Neural cell (in vitro differentiated cells): ENCODE measurements around the gene SMO. TPM values are rescaled to one million over a fixed set of nuclear protein-coding genes. Genes with fewer than 3 reads are reported as not detected.

Experiments
- H2AFZ ChIP-seq: fragments of 200-600, 300-800 bp; sonication (generic), shearing (Covaris generic); 2 replicates; pipeline ENCODE4 v1.6.0; 2014; ENCODE audit warnings: low read depth, mild to moderate bottlenecking, antibody characterized with exemption, low read length, moderate library complexity
- H3F3A ChIP-seq: fragments of 200-600 bp; shearing (Covaris generic); 2 replicates; pipeline ENCODE4 v1.6.1; 2016; ENCODE audit warnings: mild to moderate bottlenecking, moderate library complexity, mixed read lengths, antibody characterized with exemption, low read length; ENCODE audit not compliant: insufficient read depth, poor library complexity, severe bottlenecking
- H3K27ac ChIP-seq: fragments of 200-600, 300-800 bp; sonication (generic), shearing (Covaris generic); 2 replicates; pipeline ENCODE4 v1.5.1; 2014; ENCODE audit warnings: mild to moderate bottlenecking, low read length, moderate library complexity
- H3K27me3 ChIP-seq: fragments of 300-800, 200-600 bp; sonication (generic), shearing (Covaris generic); 2 replicates; pipeline ENCODE4 v1.6.0; 2014; ENCODE audit warnings: mild to moderate bottlenecking, low read depth, low read length, moderate library complexity; ENCODE audit not compliant: insufficient read depth
- H3K36me3 ChIP-seq: fragments of 300-800, 200-600 bp; sonication (generic), shearing (Covaris generic); 2 replicates; pipeline ENCODE4 v1.5.1; 2014; ENCODE audit warnings: mild to moderate bottlenecking, antibody characterized with exemption, low read length, moderate library complexity; ENCODE audit not compliant: insufficient read depth
- H3K4me2 ChIP-seq: fragments of 300-800, 200-600 bp; sonication (generic), shearing (Covaris generic); 2 replicates; pipeline ENCODE4 v1.6.0; 2014; ENCODE audit warnings: mild to moderate bottlenecking, low read length
- H3K4me3 ChIP-seq: fragments of 300-800, 200-600 bp; sonication (generic), shearing (Covaris generic); 2 replicates; pipeline ENCODE4 v1.5.1; 2014; ENCODE audit warnings: mild to moderate bottlenecking, low read length, moderate library complexity
- H3K79me2 ChIP-seq: fragments of 200-600 bp; shearing (Covaris generic); replicated peaks from 2 replicates; pipeline ENCODE4 v1.6.0; 2014; ENCODE audit warnings: mild to moderate bottlenecking, low read length, moderate library complexity; ENCODE audit not compliant: insufficient read depth
- H3K9ac ChIP-seq: fragments of 300-800, 200-600 bp; sonication (generic), shearing (Covaris generic); 2 replicates; pipeline ENCODE4 v1.6.1; 2016; ENCODE audit warnings: mild to moderate bottlenecking, low read length, mixed read lengths
- H3K9me2 ChIP-seq: fragments of 200-600 bp; shearing (Covaris generic); 2 replicates; pipeline ENCODE4 v1.6.1; 2016; ENCODE audit warnings: mild to moderate bottlenecking, low read length, mixed read lengths; ENCODE audit not compliant: insufficient read depth
- H3K9me3 ChIP-seq: fragments of 200-600, 300-800 bp; sonication (generic), shearing (Covaris generic); 2 replicates; pipeline ENCODE4 v1.6.1; 2016; ENCODE audit warnings: mild to moderate bottlenecking, mixed run types, low read length, moderate library complexity, mixed read lengths
- H4K20me1 ChIP-seq: fragments of 200-600 bp; shearing (Covaris generic); 2 replicates; pipeline ENCODE4 v1.6.1; 2016; ENCODE audit warnings: mild to moderate bottlenecking, mixed run types; ENCODE audit not compliant: insufficient read depth
- EP300 ChIP-seq: fragments of 450-650 bp; conservative IDR thresholded peaks from 2 replicates; pipeline ENCODE4 v1.6.1; 2014; ENCODE audit warnings: antibody characterized with exemption, mild to moderate bottlenecking, moderate library complexity; ENCODE audit not compliant: poor library complexity, severe bottlenecking
- EZH2 ChIP-seq: fragments of 200-600, 300-800 bp; shearing (Covaris generic), sonication (generic); IDR thresholded peaks from 2 replicates; pipeline ENCODE4 v1.6.1; 2014; ENCODE audit warnings: antibody characterized with exemption, low read length, borderline replicate concordance, mild to moderate bottlenecking; ENCODE audit not compliant: insufficient read depth, poor library complexity, severe bottlenecking
- MXI1 ChIP-seq: fragments of 450-650 bp; conservative IDR thresholded peaks from 2 replicates; pipeline ENCODE4 v1.6.1; 2014; ENCODE audit warnings: antibody characterized with exemption, mild to moderate bottlenecking; ENCODE audit not compliant: poor library complexity, severe bottlenecking
- POLR2AphosphoS5 ChIP-seq: IDR thresholded peaks from 2 replicates; pipeline ENCODE4 v1.6.1; 2012
- RAD21 ChIP-seq: fragments of 450-650 bp; conservative IDR thresholded peaks from 2 replicates; pipeline ENCODE4 v1.6.1; 2014; ENCODE audit warnings: antibody characterized with exemption, mild to moderate bottlenecking, moderate library complexity
- SMC3 ChIP-seq: fragments of 450-650 bp; conservative IDR thresholded peaks from 2 replicates; pipeline ENCODE4 v1.6.1; 2014; ENCODE audit warnings: antibody characterized with exemption, mild to moderate bottlenecking, moderate library complexity; ENCODE audit not compliant: poor library complexity
- TAF1 ChIP-seq: IDR thresholded peaks from 2 replicates; pipeline ENCODE4 v1.6.1; 2012; ENCODE audit warnings: low read depth
- polyA plus RNA-seq: library from polyadenylated mRNA; depleted of rRNA; stranded (reverse); fragments of >200 nt; gene quantifications from 2 replicates; pipeline ENCODE4 v1.2.3, GENCODE V29; 2014
- TF ChIP-seq, protein P1 (sequence below): fragments of 450-650 bp; IDR thresholded peaks from 2 replicates; pipeline ENCODE4 v1.5.1; 2014; ENCODE audit warnings: antibody characterized with exemption, mild to moderate bottlenecking, moderate library complexity; ENCODE audit not compliant: poor library complexity, severe bottlenecking
- TF ChIP-seq, protein P2 (sequence below): IDR thresholded peaks from 2 replicates; pipeline ENCODE4 v1.6.1; 2012; ENCODE audit warnings: borderline replicate concordance

The SMO gene
- polyA plus RNA-seq, 1 donor from 2014 or later, result 8.8 TPM

DNA sequence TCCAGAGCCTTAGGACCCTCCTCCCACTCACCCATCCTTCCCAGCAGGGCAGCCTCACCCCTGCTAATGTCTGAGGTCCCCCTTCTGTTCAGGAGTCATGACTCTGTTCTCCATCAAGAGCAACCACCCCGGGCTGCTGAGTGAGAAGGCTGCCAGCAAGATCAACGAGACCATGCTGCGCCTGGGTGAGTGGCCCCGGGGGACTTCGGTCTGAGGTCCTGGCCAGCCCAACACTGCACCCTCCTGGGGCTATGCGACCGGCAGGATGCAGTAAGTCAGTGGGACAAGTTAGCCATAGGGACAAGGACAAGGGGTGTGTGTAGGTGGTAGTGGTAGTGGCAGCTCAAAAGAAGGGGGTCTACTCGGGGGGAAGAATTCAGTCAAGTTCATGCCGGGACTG, 20.2 kb downstream of the SMO start:
- H3K9ac ChIP-seq, result no peak overlapping the region
- no peaks in the 10 kb centered on the region for H3K36me3 ChIP-seq
- H3K4me2 ChIP-seq, result no peak overlapping the region
- H3K27me3 ChIP-seq, result no peaks in the 10 kb centered on the region
- H3K27ac ChIP-seq, result no peak overlapping the region
- H2AFZ ChIP-seq, result no peak overlapping the region
- no peaks in the 10 kb centered on the region for H3K9me2 ChIP-seq
- no peaks in the 10 kb centered on the region for H3K79me2 ChIP-seq
- no peaks in the 10 kb centered on the region for H3F3A ChIP-seq
- TF ChIP-seq TAF1 (no peak), RAD21 (no peak), EP300 (no peak), POLR2AphosphoS5 (no peak), EZH2 (no peak)
- H3K4me3 ChIP-seq, result no peak overlapping the region
- no peaks in the 10 kb centered on the region for H3K9me3 ChIP-seq
- no peaks in the 10 kb centered on the region for H4K20me1 ChIP-seq

DNA sequence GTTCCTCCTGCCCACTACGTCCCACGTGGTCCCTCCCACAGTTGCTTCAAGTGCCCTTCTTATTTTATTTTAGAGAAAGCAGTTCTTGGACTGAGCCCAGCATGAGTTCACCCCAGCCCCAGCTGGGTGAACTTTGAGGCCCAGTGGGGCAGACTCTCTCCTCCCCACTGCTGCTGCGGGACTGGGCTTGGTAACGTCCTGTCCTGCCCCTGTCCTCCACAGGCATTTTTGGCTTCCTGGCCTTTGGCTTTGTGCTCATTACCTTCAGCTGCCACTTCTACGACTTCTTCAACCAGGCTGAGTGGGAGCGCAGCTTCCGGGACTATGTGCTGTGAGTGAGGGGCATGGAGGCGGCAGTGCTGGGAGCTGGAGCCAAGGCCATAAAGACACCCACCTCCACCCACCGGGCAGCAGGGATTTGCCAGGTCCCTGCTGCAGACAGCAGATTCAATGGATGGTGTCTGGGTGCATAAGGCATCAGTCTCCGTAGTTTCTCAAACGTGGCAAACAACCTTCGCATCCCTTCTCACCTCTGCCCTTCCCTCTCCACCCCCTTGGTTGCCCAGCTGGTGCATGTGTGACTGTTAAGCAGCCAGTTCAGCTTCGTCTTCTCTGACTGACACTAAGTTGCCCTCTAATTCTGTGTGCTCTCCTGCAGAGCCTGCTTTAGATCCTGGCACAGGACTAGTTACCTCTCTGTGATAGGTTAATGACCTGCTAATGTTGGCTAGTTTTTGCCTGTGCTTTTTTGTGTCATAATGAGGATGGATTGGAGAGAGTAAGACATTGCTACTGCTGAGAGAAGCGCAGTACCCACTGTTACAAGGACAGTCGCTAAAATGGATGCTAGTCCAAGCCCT, 20.9 kb downstream of the SMO start:
- Histone ChIP-seq H3K4me3 (no peak overlapping the region), H4K20me1 (no peaks in the 10 kb centered on the region), H2AFZ (no peak overlapping the region), H3K27me3 (no peaks in the 10 kb centered on the region), H3K9ac (no peak overlapping the region), H3K9me3 (no peaks in the 10 kb centered on the region), H3F3A (no peaks in the 10 kb centered on the region), H3K36me3 (no peaks in the 10 kb centered on the region), H3K27ac (no peak overlapping the region), H3K79me2 (no peaks in the 10 kb centered on the region), H3K9me2 (no peaks in the 10 kb centered on the region), H3K4me2 (no peak overlapping the region)
- TF ChIP-seq, protein P1, sequence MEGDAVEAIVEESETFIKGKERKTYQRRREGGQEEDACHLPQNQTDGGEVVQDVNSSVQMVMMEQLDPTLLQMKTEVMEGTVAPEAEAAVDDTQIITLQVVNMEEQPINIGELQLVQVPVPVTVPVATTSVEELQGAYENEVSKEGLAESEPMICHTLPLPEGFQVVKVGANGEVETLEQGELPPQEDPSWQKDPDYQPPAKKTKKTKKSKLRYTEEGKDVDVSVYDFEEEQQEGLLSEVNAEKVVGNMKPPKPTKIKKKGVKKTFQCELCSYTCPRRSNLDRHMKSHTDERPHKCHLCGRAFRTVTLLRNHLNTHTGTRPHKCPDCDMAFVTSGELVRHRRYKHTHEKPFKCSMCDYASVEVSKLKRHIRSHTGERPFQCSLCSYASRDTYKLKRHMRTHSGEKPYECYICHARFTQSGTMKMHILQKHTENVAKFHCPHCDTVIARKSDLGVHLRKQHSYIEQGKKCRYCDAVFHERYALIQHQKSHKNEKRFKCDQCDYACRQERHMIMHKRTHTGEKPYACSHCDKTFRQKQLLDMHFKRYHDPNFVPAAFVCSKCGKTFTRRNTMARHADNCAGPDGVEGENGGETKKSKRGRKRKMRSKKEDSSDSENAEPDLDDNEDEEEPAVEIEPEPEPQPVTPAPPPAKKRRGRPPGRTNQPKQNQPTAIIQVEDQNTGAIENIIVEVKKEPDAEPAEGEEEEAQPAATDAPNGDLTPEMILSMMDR, result no peak
- TF ChIP-seq EP300, result no peak
- no peak for TF ChIP-seq SMC3
- no peak for TF ChIP-seq MXI1
- TF ChIP-seq, protein P2, sequence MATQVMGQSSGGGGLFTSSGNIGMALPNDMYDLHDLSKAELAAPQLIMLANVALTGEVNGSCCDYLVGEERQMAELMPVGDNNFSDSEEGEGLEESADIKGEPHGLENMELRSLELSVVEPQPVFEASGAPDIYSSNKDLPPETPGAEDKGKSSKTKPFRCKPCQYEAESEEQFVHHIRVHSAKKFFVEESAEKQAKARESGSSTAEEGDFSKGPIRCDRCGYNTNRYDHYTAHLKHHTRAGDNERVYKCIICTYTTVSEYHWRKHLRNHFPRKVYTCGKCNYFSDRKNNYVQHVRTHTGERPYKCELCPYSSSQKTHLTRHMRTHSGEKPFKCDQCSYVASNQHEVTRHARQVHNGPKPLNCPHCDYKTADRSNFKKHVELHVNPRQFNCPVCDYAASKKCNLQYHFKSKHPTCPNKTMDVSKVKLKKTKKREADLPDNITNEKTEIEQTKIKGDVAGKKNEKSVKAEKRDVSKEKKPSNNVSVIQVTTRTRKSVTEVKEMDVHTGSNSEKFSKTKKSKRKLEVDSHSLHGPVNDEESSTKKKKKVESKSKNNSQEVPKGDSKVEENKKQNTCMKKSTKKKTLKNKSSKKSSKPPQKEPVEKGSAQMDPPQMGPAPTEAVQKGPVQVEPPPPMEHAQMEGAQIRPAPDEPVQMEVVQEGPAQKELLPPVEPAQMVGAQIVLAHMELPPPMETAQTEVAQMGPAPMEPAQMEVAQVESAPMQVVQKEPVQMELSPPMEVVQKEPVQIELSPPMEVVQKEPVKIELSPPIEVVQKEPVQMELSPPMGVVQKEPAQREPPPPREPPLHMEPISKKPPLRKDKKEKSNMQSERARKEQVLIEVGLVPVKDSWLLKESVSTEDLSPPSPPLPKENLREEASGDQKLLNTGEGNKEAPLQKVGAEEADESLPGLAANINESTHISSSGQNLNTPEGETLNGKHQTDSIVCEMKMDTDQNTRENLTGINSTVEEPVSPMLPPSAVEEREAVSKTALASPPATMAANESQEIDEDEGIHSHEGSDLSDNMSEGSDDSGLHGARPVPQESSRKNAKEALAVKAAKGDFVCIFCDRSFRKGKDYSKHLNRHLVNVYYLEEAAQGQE, result no peak
- no peak for TF ChIP-seq EZH2
- no peak for TF ChIP-seq POLR2AphosphoS5
